ENCODE measurements around the gene SHC2. TPM values are rescaled to one million over a fixed set of nuclear protein-coding genes. Genes with fewer than 3 reads are reported as not detected.

The SHC2 gene
- total and polyA plus RNA-seq, 2 of the 13 experiments (the other 11 are each of a cell fraction or from before 2014, with no cell fraction given), result 9.0 to 18.3 TPM

GRCh38 chr19:488505-489417 lies 27.9 kb upstream of the SHC2 start (continued):
- TF ChIP-seq, protein P1, sequence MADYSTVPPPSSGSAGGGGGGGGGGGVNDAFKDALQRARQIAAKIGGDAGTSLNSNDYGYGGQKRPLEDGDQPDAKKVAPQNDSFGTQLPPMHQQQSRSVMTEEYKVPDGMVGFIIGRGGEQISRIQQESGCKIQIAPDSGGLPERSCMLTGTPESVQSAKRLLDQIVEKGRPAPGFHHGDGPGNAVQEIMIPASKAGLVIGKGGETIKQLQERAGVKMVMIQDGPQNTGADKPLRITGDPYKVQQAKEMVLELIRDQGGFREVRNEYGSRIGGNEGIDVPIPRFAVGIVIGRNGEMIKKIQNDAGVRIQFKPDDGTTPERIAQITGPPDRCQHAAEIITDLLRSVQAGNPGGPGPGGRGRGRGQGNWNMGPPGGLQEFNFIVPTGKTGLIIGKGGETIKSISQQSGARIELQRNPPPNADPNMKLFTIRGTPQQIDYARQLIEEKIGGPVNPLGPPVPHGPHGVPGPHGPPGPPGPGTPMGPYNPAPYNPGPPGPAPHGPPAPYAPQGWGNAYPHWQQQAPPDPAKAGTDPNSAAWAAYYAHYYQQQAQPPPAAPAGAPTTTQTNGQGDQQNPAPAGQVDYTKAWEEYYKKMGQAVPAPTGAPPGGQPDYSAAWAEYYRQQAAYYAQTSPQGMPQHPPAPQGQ (CRISPR knock-in tag; IDR thresholded peaks at IDR 0.05; ENCODE audit: borderline replicate concordance), result 0 out of 2 replicates have a peak, but pooled peaks have one; percentile 34
- no peak for TF ChIP-seq ZNF703 (CRISPR knock-in tag; IDR thresholded peaks at IDR 0.05; ENCODE audit: borderline replicate concordance)
- TF ChIP-seq BATF2 (CRISPR knock-in tag; IDR thresholded peaks at IDR 0.05), result no peak
- no peak for TF ChIP-seq ZMAT5 (CRISPR knock-in tag; IDR thresholded peaks at IDR 0.05; ENCODE audit: borderline replicate concordance, low read depth)
- TF ChIP-seq KAT8 (CRISPR knock-in tag; IDR thresholded peaks at IDR 0.05), result 0 out of 2 replicates have a peak, but pooled peaks have one; percentile 64
- 0 out of 2 replicates have a peak, but pooled peaks have one; percentile 47 for TF ChIP-seq ZNF672 (CRISPR knock-in tag; IDR thresholded peaks at IDR 0.05)
- peak; percentile 48 for TF ChIP-seq MXD4 (CRISPR knock-in tag; IDR thresholded peaks at IDR 0.05)
- TF ChIP-seq PRPF4 (IDR thresholded peaks at IDR 0.05; ENCODE audit: low read depth, low read length, poor library complexity, severe bottlenecking), result no peak
- TF ChIP-seq ZNF746 (CRISPR knock-in tag; IDR thresholded peaks at IDR 0.05), result no peak; the same call in 1 of the 2 replicates
- TF ChIP-seq IKZF5 (CRISPR knock-in tag; IDR thresholded peaks at IDR 0.05), result peak; percentile 21; the same call in 1 of the 2 replicates
- no peak; the same call in 1 of the 2 replicates for TF ChIP-seq KAT7 (CRISPR knock-in tag; IDR thresholded peaks at IDR 0.05; ENCODE audit: borderline replicate concordance)
- no peak for TF ChIP-seq NR1H2 (CRISPR knock-in tag; IDR thresholded peaks at IDR 0.05; ENCODE audit: borderline replicate concordance, low read depth)
- TF ChIP-seq, protein P2, sequence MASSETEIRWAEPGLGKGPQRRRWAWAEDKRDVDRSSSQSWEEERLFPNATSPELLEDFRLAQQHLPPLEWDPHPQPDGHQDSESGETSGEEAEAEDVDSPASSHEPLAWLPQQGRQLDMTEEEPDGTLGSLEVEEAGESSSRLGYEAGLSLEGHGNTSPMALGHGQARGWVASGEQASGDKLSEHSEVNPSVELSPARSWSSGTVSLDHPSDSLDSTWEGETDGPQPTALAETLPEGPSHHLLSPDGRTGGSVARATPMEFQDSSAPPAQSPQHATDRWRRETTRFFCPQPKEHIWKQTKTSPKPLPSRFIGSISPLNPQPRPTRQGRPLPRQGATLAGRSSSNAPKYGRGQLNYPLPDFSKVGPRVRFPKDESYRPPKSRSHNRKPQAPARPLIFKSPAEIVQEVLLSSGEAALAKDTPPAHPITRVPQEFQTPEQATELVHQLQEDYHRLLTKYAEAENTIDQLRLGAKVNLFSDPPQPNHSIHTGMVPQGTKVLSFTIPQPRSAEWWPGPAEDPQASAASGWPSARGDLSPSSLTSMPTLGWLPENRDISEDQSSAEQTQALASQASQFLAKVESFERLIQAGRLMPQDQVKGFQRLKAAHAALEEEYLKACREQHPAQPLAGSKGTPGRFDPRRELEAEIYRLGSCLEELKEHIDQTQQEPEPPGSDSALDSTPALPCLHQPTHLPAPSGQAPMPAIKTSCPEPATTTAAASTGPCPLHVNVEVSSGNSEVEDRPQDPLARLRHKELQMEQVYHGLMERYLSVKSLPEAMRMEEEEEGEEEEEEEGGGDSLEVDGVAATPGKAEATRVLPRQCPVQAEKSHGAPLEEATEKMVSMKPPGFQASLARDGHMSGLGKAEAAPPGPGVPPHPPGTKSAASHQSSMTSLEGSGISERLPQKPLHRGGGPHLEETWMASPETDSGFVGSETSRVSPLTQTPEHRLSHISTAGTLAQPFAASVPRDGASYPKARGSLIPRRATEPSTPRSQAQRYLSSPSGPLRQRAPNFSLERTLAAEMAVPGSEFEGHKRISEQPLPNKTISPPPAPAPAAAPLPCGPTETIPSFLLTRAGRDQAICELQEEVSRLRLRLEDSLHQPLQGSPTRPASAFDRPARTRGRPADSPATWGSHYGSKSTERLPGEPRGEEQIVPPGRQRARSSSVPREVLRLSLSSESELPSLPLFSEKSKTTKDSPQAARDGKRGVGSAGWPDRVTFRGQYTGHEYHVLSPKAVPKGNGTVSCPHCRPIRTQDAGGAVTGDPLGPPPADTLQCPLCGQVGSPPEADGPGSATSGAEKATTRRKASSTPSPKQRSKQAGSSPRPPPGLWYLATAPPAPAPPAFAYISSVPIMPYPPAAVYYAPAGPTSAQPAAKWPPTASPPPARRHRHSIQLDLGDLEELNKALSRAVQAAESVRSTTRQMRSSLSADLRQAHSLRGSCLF (CRISPR knock-in tag; IDR thresholded peaks at IDR 0.05; ENCODE audit: borderline replicate concordance), result no peak
- peak; percentile 80; the same call in 1 of the 2 replicates for TF ChIP-seq KDM2A (CRISPR knock-in tag; IDR thresholded peaks at IDR 0.05; ENCODE audit: borderline replicate concordance, low read depth)
- TF ChIP-seq HCFC1 (IDR thresholded peaks at IDR 0.05; ENCODE audit: low read depth, low read length), result peak; percentile 95
- no peak for TF ChIP-seq ARNT (IDR thresholded peaks at IDR 0.05)
- peak; percentile 68; the same call in 1 of the 2 replicates for TF ChIP-seq TMF1 (CRISPR knock-in tag; IDR thresholded peaks at IDR 0.05; ENCODE audit: low read depth)
